UCSD-AML1 (cell line): ENCODE data around the gene NDUFS3.
"Not testable (repeated sequence)": the region's sequence is repeated elsewhere in the genome, so short reads cannot be mapped to it uniquely, and the experiment has no call there.

Experiments
- DNase-seq: peaks from one replicate; lab custom pipeline; 2025; ENCODE audit not compliant: unreplicated experiment; lab: John Stamatoyannopoulos, UW

Gene NDUFS3

DNA sequence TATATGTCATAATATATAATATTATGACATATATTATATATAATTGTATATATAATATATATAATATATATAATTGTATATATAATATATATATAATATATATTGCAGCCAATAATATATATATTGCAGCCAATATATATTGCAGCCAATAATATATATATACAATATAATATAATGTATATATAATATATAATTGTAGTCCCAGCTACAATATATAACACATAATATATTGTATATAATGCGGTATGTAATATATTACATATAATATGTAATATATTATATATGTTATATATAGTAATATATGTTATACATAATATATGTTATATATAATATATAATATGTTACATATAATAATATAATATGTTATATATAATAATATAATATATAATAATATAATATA is 20.2 kb upstream of the NDUFS3 start:
- DNase-seq, result no peak

DNA sequence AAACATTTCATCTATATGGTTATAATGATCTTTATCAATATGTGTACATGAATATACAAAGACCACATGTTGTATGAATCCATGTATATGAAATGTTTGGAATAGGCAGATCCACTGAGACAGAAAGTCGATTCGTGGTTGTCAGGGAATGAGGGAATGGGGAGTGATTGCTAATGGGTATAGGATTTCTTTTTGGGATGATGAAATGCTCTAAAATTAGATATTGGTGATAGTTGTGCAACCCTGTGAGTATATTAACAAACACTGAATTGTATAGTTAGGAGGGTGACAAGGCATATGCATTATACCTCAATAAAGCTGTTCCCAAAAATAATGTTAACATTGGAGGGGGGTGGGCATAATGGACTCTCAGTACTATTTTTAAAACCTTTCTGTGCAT is 18.4 kb upstream of the NDUFS3 start:
- no peak for DNase-seq

DNA sequence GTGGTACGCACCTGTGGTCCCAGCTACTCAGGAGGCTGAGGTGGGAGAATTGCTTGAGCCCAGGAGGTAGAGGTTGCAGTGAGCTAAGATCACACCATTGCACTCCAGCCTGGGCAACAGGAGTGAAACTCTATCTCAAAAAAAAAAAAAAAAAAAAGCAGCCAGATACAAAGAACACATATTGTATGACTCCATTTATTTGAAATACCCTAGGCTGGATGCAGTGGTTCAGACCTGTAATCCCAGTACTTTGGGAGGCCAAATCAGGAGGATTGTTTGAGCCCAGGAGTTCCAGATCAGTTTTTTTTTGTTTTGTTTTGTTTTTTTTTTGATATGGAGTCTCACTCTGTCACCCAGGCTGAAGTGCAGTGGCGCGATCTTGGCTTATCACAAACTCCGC is 16.5 kb upstream of the NDUFS3 start:
- not testable (repeated sequence) for DNase-seq

DNA sequence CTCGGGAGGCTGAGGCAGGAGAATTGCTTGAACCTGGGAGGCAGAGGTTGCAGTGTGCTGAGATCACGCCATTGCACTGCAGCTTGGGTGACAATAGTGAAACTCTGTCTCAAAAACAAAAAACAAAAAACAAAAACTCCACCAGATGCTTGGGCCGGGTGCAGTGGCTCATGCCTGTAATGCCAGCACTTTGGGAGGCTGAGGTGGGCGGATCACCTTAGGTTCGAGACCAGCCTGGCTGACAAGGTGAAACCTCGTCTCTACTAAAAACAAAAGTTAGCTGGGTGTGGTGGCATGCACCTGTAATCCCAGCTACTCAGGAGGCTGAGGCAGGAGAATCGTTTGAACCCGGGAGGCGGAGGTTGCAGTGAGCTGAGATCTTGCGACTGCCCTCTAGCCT is 14.5 kb upstream of the NDUFS3 start:
- not testable (repeated sequence) for DNase-seq

DNA sequence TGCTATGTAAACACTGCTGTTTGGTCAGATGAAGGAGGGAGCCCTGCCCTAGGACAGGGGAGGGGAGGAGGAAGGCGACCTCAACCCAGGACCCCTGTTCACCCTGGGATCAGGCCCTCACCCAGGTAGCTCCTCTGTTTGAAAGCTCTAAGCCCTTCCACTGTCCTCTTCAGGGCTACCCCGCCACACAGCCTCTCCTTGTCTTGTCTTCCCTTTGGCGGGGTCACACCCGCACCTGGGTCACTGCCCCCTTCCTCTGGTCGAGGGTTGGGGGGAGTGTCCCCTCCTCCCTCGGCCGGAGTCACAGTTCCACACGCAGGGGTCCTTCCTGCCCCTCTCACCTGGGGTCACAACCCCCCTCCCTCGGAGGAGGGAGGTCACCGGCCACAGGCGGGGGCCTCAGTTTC is 13.9 kb upstream of the NDUFS3 start:
- DNase-seq, result no peak

DNA sequence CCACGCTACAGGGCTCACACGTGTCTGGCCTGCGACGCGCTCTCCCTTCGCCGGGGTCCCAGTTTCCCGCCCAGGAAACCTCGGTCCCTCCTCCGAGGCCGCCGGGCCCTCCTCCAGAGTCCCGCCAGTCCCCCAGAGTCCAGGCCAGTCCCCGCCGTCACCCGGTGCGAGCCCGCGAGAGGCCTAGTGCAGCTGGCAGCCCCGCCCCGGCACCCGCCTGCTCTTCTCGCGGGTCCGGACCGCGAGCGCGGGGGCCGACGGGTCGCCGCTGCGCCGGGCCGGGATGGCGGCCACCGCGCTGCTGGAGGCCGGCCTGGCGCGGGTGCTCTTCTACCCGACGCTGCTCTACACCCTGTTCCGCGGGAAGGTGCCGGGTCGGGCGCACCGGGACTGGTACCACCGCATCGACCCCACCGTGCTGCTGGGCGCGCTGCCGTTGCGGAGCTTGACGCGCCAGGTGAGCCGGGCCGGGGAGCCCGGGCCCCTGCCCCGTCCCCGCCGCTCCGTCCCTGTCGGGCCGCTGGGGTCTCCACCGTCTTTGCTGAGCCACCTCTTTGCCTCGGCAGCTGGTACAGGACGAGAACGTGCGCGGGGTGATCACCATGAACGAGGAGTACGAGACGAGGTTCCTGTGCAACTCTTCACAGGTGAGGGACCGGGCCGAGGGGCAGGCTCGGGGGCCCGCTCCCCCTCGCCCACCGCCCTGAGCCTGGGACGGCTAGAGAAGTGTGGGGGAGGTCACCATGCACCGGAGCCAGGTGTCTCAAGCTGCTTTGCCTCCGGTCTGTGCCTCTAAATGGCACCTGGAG is 13.3 kb upstream of the NDUFS3 start, which contains the start of gene PTPMT1:
PTPMT1 (plus strand) TSS at position 260 of the 809 bp plus-strand sequence; CDS start at position 284, 24 bp downstream.
- DNase-seq, result peak; percentile 72

DNA sequence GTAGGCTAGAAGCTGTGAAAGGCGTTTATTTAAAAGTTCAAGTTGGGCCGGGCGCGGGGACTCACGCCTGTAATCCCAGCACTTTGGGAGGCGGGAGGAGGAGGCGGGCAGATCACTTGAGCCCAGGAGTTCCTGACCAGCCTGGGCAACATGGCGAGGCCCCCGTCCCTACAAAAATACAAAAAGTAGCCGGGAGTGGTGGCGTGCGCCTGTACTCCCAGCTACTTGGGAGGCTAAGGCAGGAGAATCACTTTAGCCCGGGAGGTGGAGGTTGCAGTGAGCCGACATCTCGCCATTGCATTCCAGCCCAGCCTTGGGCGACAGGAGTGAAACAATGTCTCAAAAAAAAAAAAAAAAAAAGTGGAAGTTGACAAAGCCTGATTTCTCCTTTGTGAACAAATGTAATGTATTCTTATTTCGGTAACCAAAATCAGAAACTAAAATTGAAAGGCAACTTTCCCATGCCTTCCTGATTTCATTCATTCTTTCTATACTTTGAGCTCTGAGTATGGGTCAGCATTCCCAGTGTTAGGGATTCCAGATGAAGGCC is 12.7 kb upstream of the NDUFS3 start:
- no peak for DNase-seq

DNA sequence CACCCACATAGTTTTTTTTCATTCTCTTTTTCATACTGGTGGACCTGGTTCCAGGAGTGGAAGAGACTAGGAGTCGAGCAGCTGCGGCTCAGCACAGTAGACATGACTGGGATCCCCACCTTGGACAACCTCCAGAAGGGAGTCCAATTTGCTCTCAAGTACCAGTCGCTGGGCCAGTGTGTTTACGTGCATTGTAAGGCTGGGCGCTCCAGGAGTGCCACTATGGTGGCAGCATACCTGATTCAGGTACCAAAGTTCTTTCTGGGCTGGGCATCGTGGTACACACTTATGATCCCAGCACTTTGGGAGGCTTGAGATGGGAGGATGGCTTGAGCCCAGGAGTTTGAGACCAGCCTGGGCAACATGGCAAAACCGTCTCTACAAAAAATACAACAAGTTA is 9.2 kb upstream of the NDUFS3 start:
- no peak for DNase-seq

DNA sequence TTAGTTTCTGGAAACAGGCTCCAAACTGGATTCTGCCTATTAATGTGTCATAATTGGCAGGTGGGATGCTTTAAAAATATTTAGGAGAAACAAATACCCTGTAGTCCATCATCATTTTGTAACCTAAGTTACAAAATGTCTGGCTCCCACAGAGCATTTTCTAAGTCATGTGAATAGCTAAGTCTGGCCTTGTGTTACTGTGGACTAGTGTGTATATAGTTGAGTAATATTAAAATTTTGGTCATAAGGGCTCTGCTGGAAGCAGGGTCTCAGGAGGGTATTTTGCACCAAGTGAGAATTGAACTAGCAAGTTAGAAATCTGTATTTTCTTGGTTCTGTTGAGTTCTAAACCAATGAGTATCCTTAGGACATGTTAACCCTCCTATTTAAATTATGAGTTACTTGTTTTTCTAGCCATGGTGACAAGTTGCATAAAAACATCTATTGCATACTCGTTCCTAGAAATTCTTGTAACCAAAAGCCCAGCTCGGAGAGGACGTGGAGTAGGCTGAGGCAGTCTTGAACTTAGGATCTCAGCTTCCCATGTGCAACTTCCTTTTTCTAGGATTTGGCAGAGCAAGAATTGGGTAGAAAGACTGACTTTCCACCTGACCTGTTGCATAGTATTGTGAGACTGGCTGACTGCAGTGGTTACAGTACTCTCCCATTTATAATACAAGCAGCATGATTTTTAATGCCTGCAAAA is 8.1 kb upstream of the NDUFS3 start:
- DNase-seq, result no peak

DNA sequence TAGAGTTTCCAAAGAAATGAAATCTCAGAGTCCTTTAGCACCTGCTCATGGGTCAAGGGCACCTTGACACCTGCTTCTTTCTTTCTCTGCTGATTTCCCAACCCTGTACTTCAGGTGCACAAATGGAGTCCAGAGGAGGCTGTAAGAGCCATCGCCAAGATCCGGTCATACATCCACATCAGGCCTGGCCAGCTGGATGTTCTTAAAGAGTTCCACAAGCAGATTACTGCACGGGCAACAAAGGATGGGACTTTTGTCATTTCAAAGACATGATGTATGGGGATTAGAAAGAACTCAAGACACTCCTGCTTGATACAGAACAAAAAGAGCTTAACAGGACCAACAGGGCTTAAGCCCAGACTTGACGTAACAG is 7.5 kb upstream of the NDUFS3 start:
- no peak for DNase-seq

DNA sequence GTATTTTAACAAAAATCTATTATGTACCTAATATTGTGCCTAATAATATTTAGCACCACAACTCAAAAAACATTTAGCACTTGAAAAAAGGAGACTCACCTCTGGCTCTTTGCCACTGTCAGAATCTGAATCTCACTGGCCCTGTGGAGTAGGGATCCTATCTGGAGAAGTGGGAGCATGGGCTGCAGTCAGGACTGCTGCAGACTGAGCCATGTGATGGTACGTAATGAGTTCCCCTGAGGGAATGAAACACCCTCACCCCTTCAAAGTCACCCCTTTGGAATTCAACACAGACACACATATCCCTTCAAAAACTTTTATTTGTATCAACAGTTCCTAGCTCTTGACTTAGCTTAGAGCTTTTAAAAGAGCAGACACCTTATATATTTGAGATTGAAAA is 7.0 kb upstream of the NDUFS3 start:
- DNase-seq, result no peak

DNA sequence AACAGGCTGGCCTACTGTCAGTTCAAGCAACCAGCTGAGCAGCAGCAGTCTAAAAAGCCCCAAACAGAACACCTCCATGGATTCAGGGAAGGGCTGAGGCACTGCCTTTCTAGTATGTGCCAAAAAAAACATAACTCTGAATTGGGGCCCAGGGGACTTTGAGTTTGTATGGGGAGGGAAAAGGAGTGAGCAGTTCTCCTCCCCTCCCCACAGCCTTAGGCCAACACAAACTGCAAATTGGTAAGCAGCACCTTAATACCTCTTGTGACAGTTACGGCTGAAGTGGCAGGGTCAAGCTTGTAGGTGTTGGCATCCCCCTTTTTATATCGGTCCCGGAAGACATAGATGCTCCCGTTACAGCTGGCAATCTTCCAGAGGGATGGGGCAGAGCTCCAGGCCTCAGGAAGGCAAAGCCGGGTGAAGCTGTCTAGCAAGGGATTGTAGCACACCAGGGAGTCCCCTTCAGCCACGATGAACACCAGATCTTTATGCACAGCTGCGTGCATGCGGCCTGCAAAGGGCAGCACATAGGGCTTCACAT is 6.1 kb upstream of the NDUFS3 start:
- no peak for DNase-seq

DNA sequence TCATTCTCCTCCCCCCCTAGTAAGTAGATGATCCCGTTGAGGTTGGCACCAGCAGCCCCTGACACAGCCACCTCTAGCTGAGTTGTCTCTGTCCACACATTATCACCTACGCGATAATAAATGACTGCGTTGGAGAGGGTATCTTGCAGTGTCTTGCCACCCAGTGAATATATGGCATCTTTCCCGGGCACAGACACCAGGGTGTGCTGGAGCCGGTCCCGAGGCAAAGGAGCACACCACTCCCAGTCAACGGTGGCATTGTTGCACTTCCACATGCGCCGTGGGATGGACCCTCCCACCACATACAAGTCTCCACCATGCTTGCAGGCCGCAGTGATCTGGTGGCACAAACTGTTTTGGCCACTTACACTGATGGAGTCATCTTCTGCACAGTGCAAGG is 5.6 kb upstream of the NDUFS3 start:
- DNase-seq, result no peak

DNA sequence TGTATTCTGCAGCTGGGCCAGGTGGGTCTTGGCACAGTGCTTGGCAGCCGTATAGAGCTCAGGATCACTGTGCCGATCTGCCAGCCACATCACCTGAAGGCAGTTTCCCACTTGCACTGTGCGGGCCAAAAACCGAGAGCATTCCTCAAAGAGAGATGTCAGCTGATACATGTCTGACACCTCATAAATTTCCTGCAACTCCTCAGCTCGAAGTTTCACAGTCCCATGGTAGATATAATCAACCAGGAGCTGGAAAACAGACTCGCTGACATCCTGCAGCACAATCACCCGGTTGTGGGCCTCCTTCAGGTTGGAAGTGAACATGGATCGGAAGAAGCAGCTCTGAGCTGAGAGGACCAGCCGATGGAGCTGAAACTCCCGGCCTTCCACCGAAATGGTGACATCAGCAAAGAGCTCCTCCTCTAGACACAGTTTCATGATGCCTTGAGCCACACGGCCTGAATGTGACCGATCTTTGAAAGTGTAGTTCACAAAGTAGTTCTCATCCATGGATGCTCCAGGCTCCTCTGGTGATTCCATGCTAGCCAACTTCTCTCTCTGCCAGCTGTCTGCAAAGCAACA is 1.3 kb upstream of the NDUFS3 start:
- no peak for DNase-seq

DNA sequence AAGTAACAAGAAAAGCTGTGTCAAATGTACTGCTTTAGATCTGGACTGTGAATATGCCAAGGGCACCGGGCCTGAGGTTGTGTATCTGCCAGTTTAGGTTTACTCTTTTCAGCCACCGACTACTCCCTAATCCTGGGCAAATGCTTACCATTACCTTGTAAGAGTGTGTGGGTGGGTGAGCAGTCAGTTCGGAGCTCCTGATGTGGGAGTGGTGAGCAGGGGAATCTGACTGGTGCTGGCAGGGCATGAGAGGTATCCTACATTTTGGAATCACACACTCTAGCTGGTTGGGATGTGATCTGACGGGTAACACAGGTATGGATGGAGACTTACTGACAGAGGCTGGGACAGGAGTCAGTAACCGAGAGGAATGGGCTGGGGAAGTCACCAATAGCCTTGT is 5.0 kb downstream of the NDUFS3 start:
- DNase-seq, result no peak

DNA sequence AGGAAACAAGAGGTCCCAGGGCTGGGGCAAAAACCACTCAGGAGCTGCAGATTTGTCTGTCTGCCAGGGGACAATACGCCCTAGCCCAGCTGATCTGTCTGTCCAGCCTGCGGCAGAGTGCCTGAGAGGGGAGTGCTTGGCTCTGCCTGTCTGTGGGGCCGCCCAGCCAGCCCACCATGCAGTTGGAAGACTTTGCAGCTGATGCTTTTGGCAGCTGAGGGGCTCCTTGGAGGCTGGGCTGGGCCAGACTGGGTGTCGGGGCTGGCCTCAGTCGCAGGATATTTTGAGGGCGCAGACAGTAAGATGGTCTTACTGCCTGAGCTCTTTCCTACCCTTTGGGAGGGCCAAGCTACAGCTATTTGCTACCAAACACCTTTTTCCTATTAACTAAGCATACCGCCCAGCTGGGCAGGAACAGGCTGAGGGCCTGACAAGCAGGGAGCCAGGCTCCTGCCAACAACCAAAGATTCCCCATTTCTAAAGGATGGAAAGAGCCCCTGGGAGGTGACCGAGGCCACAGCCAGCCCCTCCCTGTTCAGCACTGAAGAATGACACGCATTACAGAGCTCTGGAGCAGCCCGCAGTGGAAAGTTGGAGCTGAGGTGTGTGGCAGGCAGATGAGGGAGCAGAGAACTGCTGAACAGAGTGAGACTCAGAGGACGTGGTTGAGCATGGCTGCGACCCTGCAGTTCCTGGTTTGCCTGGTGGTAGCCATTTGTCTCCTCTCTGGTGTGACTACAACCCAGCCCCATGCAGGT is 7.4 kb downstream of the NDUFS3 start, which contains the start of gene FAM180B:
FAM180B (plus strand) TSS at position 581 of the 758 bp plus-strand sequence; CDS start at position 672, 91 bp downstream.
- DNase-seq, result no peak

DNA sequence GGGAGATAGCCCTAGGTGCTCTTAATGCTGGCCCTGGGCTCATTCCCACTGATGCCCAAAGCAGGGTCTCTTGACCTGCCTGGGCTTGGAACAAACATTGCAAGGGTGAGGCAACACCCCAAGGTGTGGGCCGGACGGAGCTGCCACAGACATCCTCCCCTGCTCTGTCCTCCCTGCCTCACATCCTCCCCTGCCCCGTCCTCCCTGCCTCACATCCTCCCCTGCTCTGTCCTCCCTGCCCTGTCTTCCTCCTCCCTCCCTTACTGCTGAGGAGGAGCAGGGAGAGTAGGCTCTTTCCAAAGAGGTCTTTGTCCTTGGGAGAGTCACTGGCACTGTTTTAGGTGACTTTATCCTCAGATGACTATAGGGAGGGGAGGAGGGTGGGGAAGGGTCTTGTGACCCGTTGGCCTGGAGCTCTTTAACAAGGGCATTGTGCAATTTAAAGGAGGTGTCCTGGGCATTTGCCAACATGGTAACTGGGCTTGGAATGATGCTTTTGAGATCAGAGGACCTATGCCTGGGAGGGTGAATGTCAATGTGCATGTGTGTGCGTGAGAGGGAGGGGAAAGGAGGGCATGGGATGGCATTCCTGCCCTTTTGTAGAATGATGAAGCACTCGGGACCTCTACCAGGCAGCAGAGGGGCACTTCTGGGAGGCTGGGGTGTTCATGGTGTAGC is 8.3 kb downstream of the NDUFS3 start:
- DNase-seq, result no peak

DNA sequence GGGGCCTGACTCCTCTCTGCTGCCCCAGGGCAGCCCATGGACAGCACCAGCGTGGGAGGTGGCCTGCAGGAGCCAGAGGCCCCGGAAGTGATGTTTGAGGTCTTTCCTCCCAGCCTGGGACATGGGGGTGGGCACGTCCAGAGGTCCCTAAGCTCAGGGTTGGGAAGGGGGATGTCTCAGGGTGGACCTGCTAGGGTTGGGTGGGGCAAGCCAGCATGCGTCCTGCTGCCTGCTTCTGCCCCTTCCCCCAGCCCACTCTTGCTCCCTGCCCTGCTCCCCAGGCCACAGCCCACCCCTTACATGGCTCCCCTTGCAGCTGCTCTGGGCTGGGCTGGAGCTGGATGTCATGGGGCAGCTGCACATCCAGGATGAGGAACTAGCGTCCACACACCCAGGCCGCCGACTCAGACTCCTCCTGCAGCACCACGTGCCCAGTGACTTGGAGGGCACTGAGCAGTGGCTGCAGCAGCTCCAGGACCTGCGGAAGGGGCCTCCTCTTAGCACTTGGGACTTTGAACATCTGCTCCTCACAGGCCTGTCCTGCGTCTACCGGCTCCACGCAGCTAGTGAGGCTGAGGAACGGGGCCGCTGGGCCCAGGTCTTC is 9.0 kb downstream of the NDUFS3 start:
- DNase-seq, result peak; percentile 25

DNA sequence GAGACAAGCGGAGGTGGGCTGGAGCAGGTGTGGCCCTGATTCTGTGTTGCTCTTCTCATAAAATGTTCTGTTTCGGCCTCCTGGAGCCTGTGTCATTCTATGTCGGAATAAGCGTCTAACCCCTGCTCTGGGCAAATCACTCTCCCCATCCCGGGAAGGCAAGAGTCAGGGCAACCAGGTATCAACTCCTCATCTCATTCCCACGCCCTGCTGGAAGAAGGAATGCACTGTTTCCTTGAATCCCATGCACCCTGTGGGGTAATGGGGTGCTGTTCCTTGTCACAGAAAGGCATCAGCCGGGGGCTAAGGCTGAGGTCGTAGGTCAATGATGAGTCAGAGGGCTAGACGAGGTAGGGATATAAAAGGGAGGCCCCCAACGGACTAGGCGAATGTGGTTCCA is 10.2 kb downstream of the NDUFS3 start:
- no peak for DNase-seq

DNA sequence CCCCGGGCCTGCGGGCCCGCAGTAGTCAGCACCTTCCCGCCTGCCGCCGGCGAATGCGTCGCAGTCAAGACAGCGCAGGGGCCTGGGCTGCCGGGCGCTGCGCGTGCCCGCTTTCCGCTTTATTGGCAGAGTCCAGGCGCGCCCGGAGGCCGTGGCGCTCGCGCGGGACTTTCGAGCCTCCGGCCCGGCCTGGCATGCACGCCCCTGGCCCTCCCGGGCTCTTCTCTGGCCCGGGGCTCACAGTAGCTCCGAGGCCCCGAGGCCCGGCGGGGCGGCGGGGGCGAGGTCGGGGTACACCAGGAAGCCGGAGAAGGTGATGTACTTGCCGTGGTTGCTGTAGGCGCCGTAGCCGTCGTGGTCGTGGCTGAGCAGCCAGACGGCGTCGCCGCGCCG is 10.7 kb downstream of the NDUFS3 start:
- DNase-seq, result no peak
